ENCODE data around the gene RNU1-2.

- TF ChIP-seq POLR2AphosphoS5 (IDR thresholded peaks at IDR 0.05; ENCODE audit: low read depth) (no peak), GABPA (IDR thresholded peaks at IDR 0.05; ENCODE audit: low read depth) (no peak)
- TF ChIP-seq, protein P1, sequence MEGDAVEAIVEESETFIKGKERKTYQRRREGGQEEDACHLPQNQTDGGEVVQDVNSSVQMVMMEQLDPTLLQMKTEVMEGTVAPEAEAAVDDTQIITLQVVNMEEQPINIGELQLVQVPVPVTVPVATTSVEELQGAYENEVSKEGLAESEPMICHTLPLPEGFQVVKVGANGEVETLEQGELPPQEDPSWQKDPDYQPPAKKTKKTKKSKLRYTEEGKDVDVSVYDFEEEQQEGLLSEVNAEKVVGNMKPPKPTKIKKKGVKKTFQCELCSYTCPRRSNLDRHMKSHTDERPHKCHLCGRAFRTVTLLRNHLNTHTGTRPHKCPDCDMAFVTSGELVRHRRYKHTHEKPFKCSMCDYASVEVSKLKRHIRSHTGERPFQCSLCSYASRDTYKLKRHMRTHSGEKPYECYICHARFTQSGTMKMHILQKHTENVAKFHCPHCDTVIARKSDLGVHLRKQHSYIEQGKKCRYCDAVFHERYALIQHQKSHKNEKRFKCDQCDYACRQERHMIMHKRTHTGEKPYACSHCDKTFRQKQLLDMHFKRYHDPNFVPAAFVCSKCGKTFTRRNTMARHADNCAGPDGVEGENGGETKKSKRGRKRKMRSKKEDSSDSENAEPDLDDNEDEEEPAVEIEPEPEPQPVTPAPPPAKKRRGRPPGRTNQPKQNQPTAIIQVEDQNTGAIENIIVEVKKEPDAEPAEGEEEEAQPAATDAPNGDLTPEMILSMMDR (IDR thresholded peaks at IDR 0.05; ENCODE audit: insufficient read depth, low read length) = no peak
- TF ChIP-seq, protein P2, sequence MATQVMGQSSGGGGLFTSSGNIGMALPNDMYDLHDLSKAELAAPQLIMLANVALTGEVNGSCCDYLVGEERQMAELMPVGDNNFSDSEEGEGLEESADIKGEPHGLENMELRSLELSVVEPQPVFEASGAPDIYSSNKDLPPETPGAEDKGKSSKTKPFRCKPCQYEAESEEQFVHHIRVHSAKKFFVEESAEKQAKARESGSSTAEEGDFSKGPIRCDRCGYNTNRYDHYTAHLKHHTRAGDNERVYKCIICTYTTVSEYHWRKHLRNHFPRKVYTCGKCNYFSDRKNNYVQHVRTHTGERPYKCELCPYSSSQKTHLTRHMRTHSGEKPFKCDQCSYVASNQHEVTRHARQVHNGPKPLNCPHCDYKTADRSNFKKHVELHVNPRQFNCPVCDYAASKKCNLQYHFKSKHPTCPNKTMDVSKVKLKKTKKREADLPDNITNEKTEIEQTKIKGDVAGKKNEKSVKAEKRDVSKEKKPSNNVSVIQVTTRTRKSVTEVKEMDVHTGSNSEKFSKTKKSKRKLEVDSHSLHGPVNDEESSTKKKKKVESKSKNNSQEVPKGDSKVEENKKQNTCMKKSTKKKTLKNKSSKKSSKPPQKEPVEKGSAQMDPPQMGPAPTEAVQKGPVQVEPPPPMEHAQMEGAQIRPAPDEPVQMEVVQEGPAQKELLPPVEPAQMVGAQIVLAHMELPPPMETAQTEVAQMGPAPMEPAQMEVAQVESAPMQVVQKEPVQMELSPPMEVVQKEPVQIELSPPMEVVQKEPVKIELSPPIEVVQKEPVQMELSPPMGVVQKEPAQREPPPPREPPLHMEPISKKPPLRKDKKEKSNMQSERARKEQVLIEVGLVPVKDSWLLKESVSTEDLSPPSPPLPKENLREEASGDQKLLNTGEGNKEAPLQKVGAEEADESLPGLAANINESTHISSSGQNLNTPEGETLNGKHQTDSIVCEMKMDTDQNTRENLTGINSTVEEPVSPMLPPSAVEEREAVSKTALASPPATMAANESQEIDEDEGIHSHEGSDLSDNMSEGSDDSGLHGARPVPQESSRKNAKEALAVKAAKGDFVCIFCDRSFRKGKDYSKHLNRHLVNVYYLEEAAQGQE (IDR thresholded peaks at IDR 0.05; ENCODE audit: insufficient replicate concordance, low read depth) = no peak
Measured at GRCh38 chr1:16922885-16923431, 27.2 kb downstream of the RNU1-2 start.
